Psoas muscle (tissue), 8 donors: ENCODE data around the gene LRRC46. TPM values are rescaled to one million over a fixed set of nuclear protein-coding genes. Genes with fewer than 3 reads are reported as not detected.
A peak's percentile ranks its signal among the peaks of the same experiment; 100 is the strongest.

ENCODE experiments used
- ATAC-seq, 4 donors: fragments of 200-7000 bp; cut with Tn5 transposase; one replicate each; pipeline ENCODE4 v1.9.1; 2020; ENCODE audit warnings: moderate library complexity in 3 of 4, mild to moderate bottlenecking in 2 of 4
- DNase-seq, 2 donors: peaks; one replicate each; pipeline ENCODE4 v3.0.0-alpha.2; 2020
- H3K27ac ChIP-seq: fragments of 200-600 bp; one replicate; pipeline ENCODE4 v1.8.0; 2022
- H3K27me3 ChIP-seq, 3 donors: fragments of 200-600 bp in 1 of 3; one replicate each; pipeline versions ENCODE4 v1.6.1 to v1.8.0; 2013 to 2022; ENCODE audit warnings: low read length in 2 of 3, mild to moderate bottlenecking in 2 of 3, moderate library complexity in 1 of 3; ENCODE audit not compliant: insufficient read depth in 3 of 3
- H3K36me3 ChIP-seq, 2 donors: fragments of 200-600 bp in 1 of 2; one replicate each; pipeline versions ENCODE4 v1.6.1 to v1.8.0; 2013 to 2022; ENCODE audit warnings: low read depth in 1 of 2, mild to moderate bottlenecking in 1 of 2, moderate library complexity in 1 of 2; ENCODE audit not compliant: insufficient read depth in 1 of 2
- H3K4me1 ChIP-seq: fragments of 200-600 bp; one replicate; pipeline ENCODE4 v1.8.0; 2022
- H3K4me3 ChIP-seq: fragments of 200-600 bp; one replicate; pipeline ENCODE4 v1.8.0; 2022; ENCODE audit warnings: mild to moderate bottlenecking
- H3K9me3 ChIP-seq: fragments of 200-600 bp; one replicate; pipeline ENCODE4 v1.8.0; 2022
- CTCF ChIP-seq: fragments of 200-600 bp; IDR thresholded peaks from one replicate; pipeline ENCODE4 v1.8.0; 2022; ENCODE audit warnings: antibody characterized with exemption
- WGBS, 3 donors: extraction: QIAGEN DNeasy Blood & Tissue Kit; methylation state at CpG; one replicate each; pipeline versions ENCODE4 v1.1.6 to v1.1.7; 2013; 5-methylcytosine and 5-hydroxymethylcytosine counted together
- intact Hi-C, 2 donors: fragments of 100-400 bp; cut with DNase I; formaldehyde crosslinking; loops; one replicate each; pipeline versions ENCODE4 v1.11.0 to v1.14.2; 2022
- polyA plus RNA-seq, 3 donors: library from polyadenylated mRNA; stranded (reverse); fragments of 200-250 nt; gene quantifications; one replicate each; pipeline ENCODE4 v1.2.3, GENCODE V29; 2013
- total RNA-seq, 4 donors: library from RNA; stranded (reverse); fragmentation: NEBNext Ultra II Directional in 2 of 4; extraction: Animal tissue kit (Norgen Biotek cat#: 25700) in 2 of 4; gene quantifications; one replicate each; pipeline versions ENCODE4 v1.2.1 to v1.2.4, GENCODE V29; 2021 to 2023
- donor health status: healthy with polysubstance abuse.
- donor health status: DM: no; HTN: no; CAD: no; lungs with moderate emphysema.
- donor health status: Bipolar disorder and iron deficiency.
- donor health status: healthy.
- donor health status: DM: yes; HTN: yes; CAD: no.
- donor health status: DM: no; HTN: no; CAD: no.
- donor health status: DM: no; HTN: no; CAD: no.
- donor health status: DM: yes; HTN: yes; CAD: no.

The LRRC46 gene
- total and polyA plus RNA-seq, 7 donors, result 0.08 to 0.54 (median 0.22) TPM; not detected in 2

GRCh38 chr17:47804461-47804860, 27.0 kb upstream of the LRRC46 start:
- Histone ChIP-seq H3K27ac (no peak overlapping the region), H3K4me3 (no peak overlapping the region), H3K27me3 (no peaks in the 10 kb centered on the region), H3K36me3 (peaks cover 0 to 29% of the 10 kb centered on the region in 2 donors), H3K9me3 (no peaks in the 10 kb centered on the region), H3K4me1 (peaks cover 28% of the 10 kb centered on the region)
- ATAC-seq (no peak), DNase-seq (no peak)
- 69 to 79% (median 74%) methylated on average over 3 of the region's 3 CpGs for WGBS, 3 donors
- no peak for TF ChIP-seq CTCF
- intact Hi-C loops, result loop anchor here (5.0 to 10.0 kb wide), 3 partner anchors 107 to 142 kb away; no protein-coding TSS in a partner anchor

- Histone ChIP-seq H3K36me3 (peaks cover 0 to 44% of the 10 kb centered on the region in 2 donors), H3K27me3 (no peaks in the 10 kb centered on the region), H3K27ac (peak overlapping the region; percentile 92), H3K4me3 (no peak overlapping the region), H3K9me3 (no peaks in the 10 kb centered on the region), H3K4me1 (peaks cover 43% of the 10 kb centered on the region)
- peak in 1 of 2 donors; percentile 76 for DNase-seq
- TF ChIP-seq CTCF, result no peak
- WGBS, 3 donors, result 30 to 61% (median 39%) methylated on average over 16 of the region's 16 CpGs
- peak; percentile 70 to 78 (median 74) for ATAC-seq
- intact Hi-C loops, result loop anchor here in 1 of 2 donors (5.0 to 10.0 kb wide), 2 partner anchors 109 to 141 kb away; no protein-coding TSS in a partner anchor
Observed at GRCh38 chr17:47806026-47806912, 25.2 kb upstream of the LRRC46 start.

GRCh38 chr17:47806913-47807255, 24.6 kb upstream of the LRRC46 start:
- DNase-seq (no peak), ATAC-seq (peak in 2 of 4 donors; percentile 2 to 14)
- Histone ChIP-seq H3K27me3 (no peaks in the 10 kb centered on the region), H3K4me3 (no peak overlapping the region), H3K4me1 (peaks cover 45% of the 10 kb centered on the region), H3K27ac (peak overlapping the region; percentile 92), H3K9me3 (no peaks in the 10 kb centered on the region), H3K36me3 (peaks cover 0 to 48% of the 10 kb centered on the region in 2 donors)
- WGBS, 3 donors, result 28 to 88% (median 31%) methylated on average over 9 of the region's 9 CpGs
- TF ChIP-seq CTCF, result no peak
- intact Hi-C loops, result loop anchor here in 1 of 2 donors (5.0 to 10.0 kb wide), 2 partner anchors 110 to 142 kb away; no protein-coding TSS in a partner anchor

- 79 to 87% (median 85%) methylated on average over 10 to 11 of the region's 11 CpGs for WGBS, 3 donors
- Histone ChIP-seq H3K9me3 (no peaks in the 10 kb centered on the region), H3K36me3 (peaks cover 0 to 52% of the 10 kb centered on the region in 2 donors), H3K27me3 (no peaks in the 10 kb centered on the region), H3K4me3 (no peak overlapping the region), H3K27ac (peak overlapping the region; percentile 92), H3K4me1 (peaks cover 45% of the 10 kb centered on the region)
- intact Hi-C loops, result loop anchor here in 1 of 2 donors (5.0 to 10.0 kb wide), 2 partner anchors 110 to 143 kb away; no protein-coding TSS in a partner anchor
- ATAC-seq (no peak), DNase-seq (no peak)
- TF ChIP-seq CTCF, result no peak
Observed at GRCh38 chr17:47807421-47807820, 24.0 kb upstream of the LRRC46 start.
